Suprapubic skin (tissue), 4 donors: Measurements from ENCODE around the gene CABP4. TPM values are rescaled to one million over a fixed set of nuclear protein-coding genes. Genes with fewer than 3 reads are reported as not detected.

Experiments
- DNase-seq, 2 donors: peaks; one replicate each; pipeline ENCODE4 v3.0.0-alpha.2; 2019; ENCODE audit warnings: low spot score in 2 of 2
- H3K27ac ChIP-seq: fragments of 200-600 bp; sonication (generic); one replicate; pipeline ENCODE4 v1.5.1; 2019
- H3K27me3 ChIP-seq: fragments of 200-600 bp; sonication (generic); one replicate; pipeline ENCODE4 v1.5.1; 2019
- H3K36me3 ChIP-seq: fragments of 200-600 bp; sonication (generic); one replicate; pipeline ENCODE4 v1.5.1; 2019
- H3K4me1 ChIP-seq: fragments of 200-600 bp; sonication (generic); one replicate; pipeline ENCODE4 v1.5.1; 2019
- H3K4me3 ChIP-seq: fragments of 200-600 bp; sonication (generic); one replicate; pipeline ENCODE4 v1.5.1; 2019; ENCODE audit warnings: mild to moderate bottlenecking
- H3K9me3 ChIP-seq: fragments of 200-600 bp; sonication (generic); one replicate; pipeline ENCODE4 v1.5.1; 2019
- EP300 ChIP-seq: sonication (generic); formaldehyde crosslinking; IDR thresholded peaks from one replicate; pipeline ENCODE4 v1.6.1; 2017; ENCODE audit warnings: antibody characterized with exemption
- POLR2A ChIP-seq, 2 donors: fragments of 450-650 bp; IDR thresholded peaks; one replicate each; pipeline ENCODE4 v1.6.1; 2017; ENCODE audit warnings: antibody characterized with exemption in 2 of 2, mild to moderate bottlenecking in 2 of 2, moderate library complexity in 2 of 2
- POLR2AphosphoS5 ChIP-seq, 3 donors: sonication (generic); formaldehyde crosslinking; IDR thresholded peaks; one replicate each; pipeline ENCODE4 v1.6.1; 2017; ENCODE audit warnings: antibody characterized with exemption in 3 of 3
- WGBS: methylation state at CpG from one replicate; pipeline ENCODE4 v1.1.5; 2018; 5-methylcytosine and 5-hydroxymethylcytosine counted together
- total RNA-seq, 4 donors: library from RNA; depleted of rRNA; stranded (reverse); fragments of >200 nt; gene quantifications; one replicate each; pipeline ENCODE4 v1.1.0, GENCODE V29; 2016
- TF ChIP-seq, protein P1 (sequence below), 2 donors: fragments of 200-600 bp in 1 of 2; fragments of 450-650 bp in 1 of 2; sonication (generic) in 1 of 2; IDR thresholded peaks; one replicate each; pipeline ENCODE4 v1.5.1; 2016 to 2019; ENCODE audit warnings: antibody characterized with exemption in 2 of 2, mild to moderate bottlenecking in 1 of 2, moderate library complexity in 1 of 2

Gene CABP4
- total RNA-seq, 4 donors from 2014 or later = 0.38 to 2.5 (median 0.72) TPM; not detected in 1

DNA sequence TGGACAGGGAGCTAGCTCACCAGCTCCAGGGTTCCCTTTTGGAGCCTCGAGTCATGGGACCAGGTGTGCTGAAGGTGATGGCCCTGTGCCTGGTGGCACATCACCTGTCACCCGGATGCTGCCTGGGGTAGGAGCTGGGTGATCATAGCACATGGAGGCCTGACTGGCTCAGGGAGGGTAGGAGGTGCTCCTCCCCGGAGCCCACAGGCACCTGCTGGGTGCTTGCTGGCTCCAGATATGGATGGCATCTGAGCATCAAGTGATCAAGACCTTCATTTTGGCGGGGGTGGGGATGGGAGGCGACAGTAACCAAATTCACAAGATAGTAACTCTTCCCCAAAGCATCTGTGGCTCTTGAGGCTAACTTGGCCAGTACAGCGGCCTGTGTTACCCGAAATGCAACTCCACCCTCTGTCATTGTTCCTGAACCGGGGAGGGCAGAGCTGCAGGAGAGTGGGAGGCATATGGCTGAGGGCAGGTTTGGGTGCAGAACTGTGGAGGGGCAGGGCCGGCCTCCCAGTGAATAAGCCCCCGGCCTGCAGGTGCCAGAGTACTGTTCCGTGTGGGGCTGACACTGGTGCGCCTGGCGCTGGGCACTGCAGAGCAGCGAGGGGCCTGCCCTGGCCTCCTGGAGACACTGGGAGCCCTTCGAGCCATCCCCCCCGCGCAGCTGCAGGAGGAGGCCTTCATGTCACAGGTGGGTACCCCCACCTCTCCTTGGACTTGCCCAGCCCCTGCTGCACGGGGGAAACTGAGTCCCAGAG lies 46.5 kb upstream of the CABP4 start:
- WGBS = 54% methylated on average over 4 of the region's 18 CpGs
- Histone ChIP-seq H3K36me3 (no peaks in the 10 kb centered on the region), H3K27me3 (peaks cover 43% of the 10 kb centered on the region), H3K9me3 (no peaks in the 10 kb centered on the region), H3K27ac (no peak overlapping the region), H3K4me3 (peak overlapping the region; percentile 5), H3K4me1 (peaks cover 29% of the 10 kb centered on the region)
- DNase-seq = no peak
- TF ChIP-seq POLR2A (IDR thresholded peaks at IDR 0.05) = no peak
- TF ChIP-seq, protein P1, sequence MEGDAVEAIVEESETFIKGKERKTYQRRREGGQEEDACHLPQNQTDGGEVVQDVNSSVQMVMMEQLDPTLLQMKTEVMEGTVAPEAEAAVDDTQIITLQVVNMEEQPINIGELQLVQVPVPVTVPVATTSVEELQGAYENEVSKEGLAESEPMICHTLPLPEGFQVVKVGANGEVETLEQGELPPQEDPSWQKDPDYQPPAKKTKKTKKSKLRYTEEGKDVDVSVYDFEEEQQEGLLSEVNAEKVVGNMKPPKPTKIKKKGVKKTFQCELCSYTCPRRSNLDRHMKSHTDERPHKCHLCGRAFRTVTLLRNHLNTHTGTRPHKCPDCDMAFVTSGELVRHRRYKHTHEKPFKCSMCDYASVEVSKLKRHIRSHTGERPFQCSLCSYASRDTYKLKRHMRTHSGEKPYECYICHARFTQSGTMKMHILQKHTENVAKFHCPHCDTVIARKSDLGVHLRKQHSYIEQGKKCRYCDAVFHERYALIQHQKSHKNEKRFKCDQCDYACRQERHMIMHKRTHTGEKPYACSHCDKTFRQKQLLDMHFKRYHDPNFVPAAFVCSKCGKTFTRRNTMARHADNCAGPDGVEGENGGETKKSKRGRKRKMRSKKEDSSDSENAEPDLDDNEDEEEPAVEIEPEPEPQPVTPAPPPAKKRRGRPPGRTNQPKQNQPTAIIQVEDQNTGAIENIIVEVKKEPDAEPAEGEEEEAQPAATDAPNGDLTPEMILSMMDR (IDR thresholded peaks at IDR 0.05) = no peak
- no peak for TF ChIP-seq EP300
- no peak for TF ChIP-seq POLR2AphosphoS5 (IDR thresholded peaks at IDR 0.05)

DNA sequence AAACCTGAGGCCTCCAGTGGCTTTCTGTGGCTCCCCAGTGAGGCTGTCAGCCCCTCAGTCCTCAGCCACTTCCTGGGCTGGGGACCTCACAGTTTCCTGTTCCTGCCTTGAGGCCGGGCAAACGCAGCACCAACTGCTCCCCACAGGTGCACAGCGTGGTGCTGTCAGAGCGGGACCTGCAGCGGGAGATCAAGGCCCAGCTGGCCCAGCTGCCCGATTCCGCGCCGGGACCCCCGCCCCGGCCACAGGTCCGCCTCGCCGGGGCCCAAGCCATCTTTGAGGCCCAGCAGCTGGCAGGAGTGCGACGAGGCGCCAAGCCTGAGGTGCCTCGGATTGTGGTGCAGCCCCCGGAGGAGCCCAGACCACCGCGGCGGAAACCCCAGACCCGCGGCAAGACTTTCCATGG lies 45.9 kb upstream of the CABP4 start:
- peak overlapping the region; percentile 5 for H3K4me3 ChIP-seq
- no peaks in the 10 kb centered on the region for H3K9me3 ChIP-seq
- WGBS = no CpG with 5 or more reads among the region's 24 CpGs
- H3K27me3 ChIP-seq = peaks cover 43% of the 10 kb centered on the region
- H3K36me3 ChIP-seq = no peaks in the 10 kb centered on the region
- peaks cover 29% of the 10 kb centered on the region for H3K4me1 ChIP-seq
- no peak for TF ChIP-seq POLR2A (IDR thresholded peaks at IDR 0.05)
- no peak for TF ChIP-seq EP300
- TF ChIP-seq, protein P1 (IDR thresholded peaks at IDR 0.05) = no peak
- no peak for TF ChIP-seq POLR2AphosphoS5 (IDR thresholded peaks at IDR 0.05)
- H3K27ac ChIP-seq = no peak overlapping the region
- DNase-seq = no peak

DNA sequence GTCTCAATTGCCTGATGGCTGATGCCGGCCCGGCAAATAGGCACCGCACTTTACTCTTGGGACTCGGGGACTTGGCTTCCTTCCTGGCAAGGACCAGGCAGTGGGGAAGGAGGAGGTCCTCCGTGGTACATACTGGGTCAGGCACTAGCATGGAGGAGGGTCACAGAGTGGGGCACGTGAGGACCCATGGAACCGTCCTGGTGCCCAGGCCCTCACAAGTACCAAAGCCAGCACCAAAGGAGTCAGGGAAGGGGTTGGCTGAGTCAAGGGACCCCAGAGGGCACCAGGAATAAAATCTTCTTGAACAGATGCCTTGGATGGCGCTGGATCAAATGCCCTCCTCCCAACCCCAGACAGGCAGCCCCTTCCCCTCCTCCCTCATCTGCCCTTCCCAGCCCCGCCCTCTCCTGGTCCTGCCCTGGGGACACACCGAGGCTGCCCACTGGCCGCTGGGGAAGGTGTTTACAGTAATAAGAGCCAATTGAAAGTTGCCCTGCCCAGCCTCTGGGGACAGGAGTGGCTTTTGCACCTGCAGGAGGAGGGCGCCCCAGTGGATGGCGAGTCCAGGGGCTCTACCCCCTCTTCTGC lies 45.3 kb upstream of the CABP4 start:
- DNase-seq = no peak
- no peaks in the 10 kb centered on the region for H3K9me3 ChIP-seq
- peaks cover 45% of the 10 kb centered on the region for H3K27me3 ChIP-seq
- H3K4me3 ChIP-seq = no peak overlapping the region
- H3K36me3 ChIP-seq = no peaks in the 10 kb centered on the region
- WGBS = 31% methylated on average over 7 of the region's 13 CpGs
- no peak overlapping the region for H3K27ac ChIP-seq
- TF ChIP-seq POLR2AphosphoS5 (IDR thresholded peaks at IDR 0.05) (no peak), POLR2A (IDR thresholded peaks at IDR 0.05) (no peak), EP300 (no peak)
- TF ChIP-seq, protein P1 (IDR thresholded peaks at IDR 0.05) = no peak
- H3K4me1 ChIP-seq = peaks cover 30% of the 10 kb centered on the region

DNA sequence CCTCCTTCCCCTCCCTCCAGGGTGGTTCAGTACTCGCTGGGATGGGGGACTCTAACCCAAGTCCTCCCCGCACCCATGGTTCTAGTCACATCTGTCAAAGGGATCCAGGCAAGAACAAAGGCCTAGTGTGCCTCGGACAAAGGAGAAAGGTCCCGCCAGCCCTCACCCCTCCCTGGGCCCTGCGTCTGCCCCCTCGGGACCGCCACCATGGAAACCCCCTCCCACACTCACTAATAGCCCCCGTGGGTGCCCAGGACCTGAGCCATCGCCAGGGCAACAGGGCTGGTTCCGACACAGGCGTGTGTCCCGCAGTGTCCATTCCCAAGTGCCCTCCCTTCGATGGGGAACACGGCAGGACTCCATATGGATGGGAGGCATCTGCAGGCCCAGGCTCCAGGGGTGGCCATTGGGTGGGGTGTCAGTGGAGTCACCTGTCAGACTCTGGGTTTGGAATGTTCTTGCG lies 44.8 kb upstream of the CABP4 start:
- H3K4me3 ChIP-seq = no peak overlapping the region
- TF ChIP-seq POLR2A (IDR thresholded peaks at IDR 0.05) = no peak
- no peak for TF ChIP-seq POLR2AphosphoS5 (IDR thresholded peaks at IDR 0.05)
- no peak for TF ChIP-seq EP300
- TF ChIP-seq, protein P1 (IDR thresholded peaks at IDR 0.05) = no peak
- peaks cover 35% of the 10 kb centered on the region for H3K4me1 ChIP-seq
- H3K27ac ChIP-seq = no peak overlapping the region
- no peaks in the 10 kb centered on the region for H3K9me3 ChIP-seq
- no peak for DNase-seq
- peaks cover 47% of the 10 kb centered on the region for H3K27me3 ChIP-seq
- 46% methylated on average over 9 of the region's 15 CpGs for WGBS
- H3K36me3 ChIP-seq = no peaks in the 10 kb centered on the region
